IMR-90 (cell line): ENCODE data around the gene RABGEF1. TPM values are rescaled to one million over a fixed set of nuclear protein-coding genes. Genes with fewer than 3 reads are reported as not detected.
"Not testable (repeated sequence)": the region's sequence is repeated elsewhere in the genome, so short reads cannot be mapped to it uniquely, and the experiment has no call there.

Experiments used
- ATAC-seq: fragments of 200-7000 bp; cut with Tn5 transposase; 2 replicates; pipeline ENCODE4 v1.9.1; 2020; ENCODE audit warnings: low read depth, mild to moderate bottlenecking, moderate library complexity
- BruUV-seq: library from RNA; stranded (reverse); fragments of 400-500 nt; replicated peaks from 2 replicates; lab custom pipeline; 2021; lab: Mats Ljungman, UMichigan
- CTCF ChIA-PET: fragments of 300-600 bp; formaldehyde crosslinking; extraction: SDS; loops from one replicate; lab custom pipeline; 2021; ENCODE audit warnings: antibody characterized with exemption; lab: Yijun Ruan, JAX
- POLR2A ChIA-PET: fragments of 300-600 bp; sonication (Branson Sonifier 250); formaldehyde crosslinking; loops from one replicate; lab custom pipeline; 2022; ENCODE audit warnings: antibody characterized with exemption; ENCODE audit not compliant: unreplicated experiment; lab: Charles Lee
- DNase-seq: peaks from one replicate; pipeline ENCODE4 v3.0.0; 2013
- H2AFZ ChIP-seq: replicated peaks from 2 replicates; pipeline ENCODE3; 2013; ENCODE audit warnings: low read length, mild to moderate bottlenecking; ENCODE audit not compliant: poor library complexity
- H2AK5ac ChIP-seq: 2 replicates; pipeline ENCODE4 v1.6.1; 2013; ENCODE audit warnings: low read depth, low read length, inconsistent platforms
- H2AK9ac ChIP-seq: replicated peaks from 2 replicates; pipeline ENCODE3; 2013; ENCODE audit warnings: mild to moderate bottlenecking, low read depth, low read length, moderate library complexity; ENCODE audit not compliant: poor library complexity
- H2BK120ac ChIP-seq: 2 replicates; pipeline ENCODE4 v1.6.1; 2013; ENCODE audit warnings: low read depth, low read length, inconsistent platforms
- H2BK15ac ChIP-seq: 3 replicates; pipeline ENCODE4 v1.6.1; 2013; ENCODE audit warnings: low read depth, low read length, inconsistent platforms
- H2BK20ac ChIP-seq: 2 replicates; pipeline ENCODE4 v1.6.1; 2013; ENCODE audit warnings: low read depth, mild to moderate bottlenecking, inconsistent platforms, low read length, moderate library complexity
- H2BK5ac ChIP-seq: 2 replicates; pipeline ENCODE4 v1.6.1; 2013; ENCODE audit warnings: mild to moderate bottlenecking, low read depth, low read length, inconsistent platforms; ENCODE audit not compliant: poor library complexity, severe bottlenecking
- H3K14ac ChIP-seq: replicated peaks from 2 replicates; pipeline ENCODE4 v1.6.1; 2013; ENCODE audit warnings: low read depth, low read length, inconsistent platforms
- H3K18ac ChIP-seq: 2 replicates; pipeline ENCODE4 v1.6.1; 2013; ENCODE audit warnings: low read depth, low read length, control low read depth
- H3K23ac ChIP-seq: 2 replicates; pipeline ENCODE4 v1.6.1; 2013; ENCODE audit warnings: low read depth, low read length, inconsistent platforms
- H3K27ac ChIP-seq: 2 replicates; pipeline ENCODE4 v1.5.1; 2013; ENCODE audit warnings: mild to moderate bottlenecking, control low read depth, low read length; ENCODE audit not compliant: insufficient read depth
- H3K27me3 ChIP-seq: 2 replicates; pipeline ENCODE4 v1.6.1; 2013; ENCODE audit warnings: low read length; ENCODE audit not compliant: control insufficient read depth, insufficient read depth
- H3K36me3 ChIP-seq: 2 replicates; pipeline ENCODE4 v1.6.1; 2013; ENCODE audit warnings: low read length, mixed read lengths; ENCODE audit not compliant: control insufficient read depth, insufficient read depth
- H3K4ac ChIP-seq: 2 replicates; pipeline ENCODE4 v1.6.1; 2013; ENCODE audit warnings: low read depth, low read length, inconsistent platforms
- H3K4me1 ChIP-seq: 2 replicates; pipeline ENCODE4 v1.6.1; 2013; ENCODE audit warnings: low read length, mixed read lengths; ENCODE audit not compliant: control insufficient read depth, insufficient read depth
- H3K4me2 ChIP-seq: 2 replicates; pipeline ENCODE4 v1.6.1; 2013; ENCODE audit warnings: low read depth, mild to moderate bottlenecking, control low read depth, low read length, moderate library complexity
- H3K4me3 ChIP-seq: 2 replicates; pipeline ENCODE4 v1.5.1; 2013; ENCODE audit warnings: low read depth, mild to moderate bottlenecking, control low read depth, low read length, moderate library complexity; ENCODE audit not compliant: insufficient read depth
- H3K56ac ChIP-seq: 2 replicates; pipeline ENCODE4 v1.6.1; 2013; ENCODE audit warnings: low read length, inconsistent platforms; ENCODE audit not compliant: insufficient read depth; ENCODE audit errors: extremely low read depth
- H3K79me1 ChIP-seq, 2 experiments: 2 replicates each; pipeline ENCODE4 v1.6.1; 2013; ENCODE audit warnings: low read length in 2 of 2, inconsistent platforms in 1 of 2, low read depth in 1 of 2
- H3K9ac ChIP-seq: 2 replicates; pipeline ENCODE4 v1.6.1; 2013; ENCODE audit warnings: low read depth, low read length, control low read depth
- H3K9me1 ChIP-seq: 2 replicates; pipeline ENCODE4 v1.6.1; 2013; ENCODE audit warnings: low read length, inconsistent platforms; ENCODE audit not compliant: insufficient read depth
- H3K9me3 ChIP-seq: 2 replicates; pipeline ENCODE4 v1.6.1; 2013; ENCODE audit warnings: low read length; ENCODE audit not compliant: control insufficient read depth, insufficient read depth
- H4K20me1 ChIP-seq: 2 replicates; pipeline ENCODE4 v1.6.1; 2013; ENCODE audit warnings: low read length, inconsistent platforms; ENCODE audit not compliant: insufficient read depth
- H4K5ac ChIP-seq: 2 replicates; pipeline ENCODE4 v1.6.1; 2013; ENCODE audit warnings: mild to moderate bottlenecking, low read depth, low read length, control low read depth
- H4K8ac ChIP-seq, 2 experiments: 2 replicates each; pipeline ENCODE4 v1.6.1; 2013; ENCODE audit warnings: low read depth in 2 of 2, low read length in 2 of 2, control low read depth in 1 of 2, inconsistent platforms in 1 of 2
- H4K91ac ChIP-seq: 2 replicates; pipeline ENCODE4 v1.6.1; 2013; ENCODE audit warnings: low read depth, low read length, inconsistent platforms; ENCODE audit not compliant: insufficient read depth
- CEBPB ChIP-seq: IDR thresholded peaks from 2 replicates; pipeline ENCODE4 v1.6.1; 2012; ENCODE audit warnings: low read depth, low read length, improper control_type of control experiment
- MXI1 ChIP-seq: IDR thresholded peaks from 2 replicates; pipeline ENCODE4 v1.6.1; 2012; ENCODE audit warnings: low read depth, mild to moderate bottlenecking, low read length, moderate library complexity, borderline replicate concordance
- NFE2L2 ChIP-seq: fragments of 150-350 bp; IDR thresholded peaks from 2 replicates; pipeline ENCODE4 v1.6.1; 2016; ENCODE audit warnings: low read depth, mild to moderate bottlenecking, low read length
- SMC3 ChIP-seq: fragments of 150-350 bp; IDR thresholded peaks from 2 replicates; pipeline ENCODE4 v1.6.1; 2016; ENCODE audit warnings: low read depth, mild to moderate bottlenecking, antibody characterized with exemption, low read length, moderate library complexity
- WGBS, 2 experiments: methylation state at CpG; one replicate each; pipeline versions ENCODE4 v1.1.5 to v1.1.7; 2013; ENCODE audit warnings: missing lambda C conversion rate in 2 of 2; ENCODE audit not compliant: insufficient read length in 1 of 2; ENCODE audit errors: extremely low coverage in 2 of 2; 5-methylcytosine and 5-hydroxymethylcytosine counted together
- dilution Hi-C: fragments of 300-500 bp; cut with HindIII; formaldehyde crosslinking; loops from one replicate; pipeline ENCODE4 v1.14.3; 2018; ENCODE audit warnings: low sequenced_read_pairs; ENCODE audit not compliant: unreplicated experiment
- in situ Hi-C: fragments of 300-500 bp; cut with MboI; formaldehyde crosslinking; loops from 3 replicates; pipeline ENCODE4 v1.14.3; 2019; ENCODE audit warnings: low sequenced_read_pairs, inconsistent platforms, mixed read lengths
- intact Hi-C: fragments of 100-400 bp; cut with micrococcal nuclease; formaldehyde crosslinking; loops from 2 replicates; pipeline ENCODE4 v1.10.0; 2022
- polyA plus RNA-seq, 3 experiments: library from polyadenylated mRNA; depleted of rRNA; stranded (reverse); fragments of >200 nt; gene quantifications; 2 replicates each; pipeline ENCODE4 v1.2.3, GENCODE V29; 2012; ENCODE audit warnings: low replicate concordance in 1 of 3
- total RNA-seq: library from RNA; depleted of rRNA; stranded (reverse); fragments of >200 nt; gene quantifications from 2 replicates; pipeline ENCODE4 v1.2.3, GENCODE V29; 2012

Gene RABGEF1
- total and polyA plus RNA-seq, 2 of the 4 experiments (the other 2 are of a cell fraction): 34.9 to 56.6 TPM

- Histone ChIP-seq H2AK9ac (peak overlapping the region; percentile 98), H3K4me2 (peak overlapping the region; percentile 79), H3K9me1 (0 out of 2 replicates have a peak, but pooled peaks cover 3% of the 10 kb centered on the region), H4K8ac (peak overlapping the region; percentile 87 to 97), H3K79me1 (peaks cover 15 to 56% of the 10 kb centered on the region in 2 experiments; a peak in 3 of 4 replicates), H2AFZ (peak overlapping the region; percentile 99), H3K36me3 (peaks cover 10% of the 10 kb centered on the region), H3K4me3 (peak overlapping the region; percentile 78), H2BK120ac (0 out of 2 replicates have a peak overlapping the region, but pooled peaks have one; percentile 24), H3K4ac (peak overlapping the region; percentile 44), H2BK15ac (no peak overlapping the region; the same call in 2 of the 3 replicates), H2BK20ac (no peak overlapping the region), H3K27me3 (no peaks in the 10 kb centered on the region), H3K18ac (no peak overlapping the region; the same call in 1 of the 2 replicates), H2BK5ac (peak overlapping the region; percentile 56), H3K4me1 (peaks cover 2% of the 10 kb centered on the region), H4K91ac (peak overlapping the region; percentile 59), H4K5ac (peak overlapping the region; percentile 47), H3K9ac (peak overlapping the region; percentile 73), H4K20me1 (peaks cover 12% of the 10 kb centered on the region), H2AK5ac (peak overlapping the region; percentile 85), H3K56ac (peak overlapping the region; percentile 81), H3K27ac (peak overlapping the region; percentile 86), H3K9me3 (peaks cover 8% of the 10 kb centered on the region), H3K23ac (peak overlapping the region; percentile 76; the same call in 1 of the 2 replicates), H3K14ac (peak overlapping the region; percentile 57)
- dilution Hi-C loops: no loop called here
- WGBS, 2 experiments: 0% methylated on average over 3 of the region's 12 CpGs; no CpG with 5 or more reads in 1 of the 2 experiments
- TSS peak; percentile 83 for BruUV-seq
- POLR2A ChIA-PET: interaction anchor here (0.6 kb wide), 1 partner anchor 555 kb away, joined by 3 read pairs; no protein-coding TSS in a partner anchor
- no peak for TF ChIP-seq MXI1
- no peak for TF ChIP-seq CEBPB
- no peak for TF ChIP-seq NFE2L2
- no peak for TF ChIP-seq SMC3
- in situ Hi-C loops: no loop called here
- no peak for DNase-seq
- intact Hi-C loops: no loop called here
- ATAC-seq: no peak
- CTCF ChIA-PET: no interaction called here
Measured at GRCh38 chr7:66739953-66740301, 606 bp upstream of the RABGEF1 start.

- WGBS, 2 experiments: 0% methylated on average over 13 of the region's 54 CpGs; no CpG with 5 or more reads in 1 of the 2 experiments
- Histone ChIP-seq H3K9ac (peak overlapping the region; percentile 80), H3K56ac (peak overlapping the region; percentile 54), H3K4me3 (peak overlapping the region; percentile 78), H3K79me1 (peaks cover 12 to 53% of the 10 kb centered on the region in 2 experiments; a peak in 3 of 4 replicates), H2BK5ac (peak overlapping the region; percentile 77), H2BK120ac (peak overlapping the region; percentile 41), H2AK9ac (peak overlapping the region; percentile 98), H2AK5ac (peak overlapping the region; percentile 93), H4K91ac (peak overlapping the region; percentile 51), H4K20me1 (peaks cover 12% of the 10 kb centered on the region), H3K4ac (peak overlapping the region; percentile 88), H3K27ac (peak overlapping the region; percentile 86), H3K23ac (peak overlapping the region; percentile 84), H4K8ac (peak overlapping the region; percentile 79 to 89; a peak in 3 of 4 replicates), H3K4me2 (peak overlapping the region; percentile 63), H4K5ac (peak overlapping the region; percentile 4; the same call in 1 of the 2 replicates), H2BK15ac (peak overlapping the region; percentile 20; the same call in 1 of the 3 replicates), H2AFZ (peak overlapping the region; percentile 99), H3K18ac (peak overlapping the region; percentile 26; the same call in 1 of the 2 replicates), H3K14ac (peak overlapping the region; percentile 90)
- CTCF ChIA-PET, H3K9me3 ChIP-seq, POLR2A ChIA-PET, H2BK20ac ChIP-seq, dilution Hi-C loops, in situ Hi-C loops, intact Hi-C loops, H3K4me1 ChIP-seq, H3K36me3 ChIP-seq, H3K9me1 ChIP-seq, H3K27me3 ChIP-seq, BruUV-seq: not testable (repeated sequence)
- ATAC-seq (peak; percentile 53), DNase-seq (peak; percentile 27)
Measured at GRCh38 chr7:66740980-66741709, 612 bp downstream of the RABGEF1 start.
